GM23248 (cell line): ENCODE measurements around the gene ANKRD22.

Experiments used
- EZH2 ChIP-seq: fragments of 200-600 bp; sonication (generic); IDR thresholded peaks from 2 replicates; pipeline ENCODE4 v1.6.1; 2018; ENCODE audit warnings: antibody characterized with exemption, mild to moderate bottlenecking; ENCODE audit not compliant: insufficient read depth, poor library complexity, severe bottlenecking
- EZH2phosphoT487 ChIP-seq: fragments of 200-600 bp; sonication (generic); IDR thresholded peaks from 2 replicates; pipeline ENCODE4 v1.6.1; 2018; ENCODE audit warnings: antibody characterized with exemption, moderate library complexity, mild to moderate bottlenecking, low read depth; ENCODE audit not compliant: insufficient read depth

DNA sequence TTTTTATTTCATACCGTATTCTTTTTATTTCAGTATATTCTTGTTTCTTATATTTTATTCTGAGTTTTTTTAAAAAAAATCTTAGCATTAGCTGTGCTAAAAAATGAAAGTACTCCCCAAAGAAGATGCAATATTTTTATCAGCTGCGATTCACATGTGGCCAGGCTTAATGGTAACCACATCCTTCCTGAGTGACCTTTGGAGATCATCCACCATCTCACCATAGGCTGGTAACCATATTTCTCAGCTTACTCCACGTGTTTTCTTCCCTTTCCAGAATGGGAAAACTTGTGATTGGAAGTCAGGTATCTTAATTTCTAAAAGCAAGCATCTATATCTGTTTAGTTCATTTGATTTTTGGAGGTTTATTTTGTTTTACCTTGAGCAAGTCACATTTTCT, 67.9 kb downstream of the ANKRD22 start:
- TF ChIP-seq EZH2phosphoT487 (no peak), EZH2 (no peak)
